Hepatocyte (in vitro differentiated cells): ENCODE measurements around the gene MAST4. TPM values are rescaled to one million over a fixed set of nuclear protein-coding genes. Genes with fewer than 3 reads are reported as not detected.

Experiments used
- DNase-seq: peaks from one replicate; pipeline ENCODE4 v3.0.0-alpha.2; 2016; ENCODE audit warnings: low spot score
- H2AFZ ChIP-seq: fragments of 200-600 bp; sonication (generic); 2 replicates; pipeline ENCODE4 v1.6.0; 2016; ENCODE audit warnings: antibody characterized with exemption, mild to moderate bottlenecking
- H3K27ac ChIP-seq: fragments of 200-600 bp; sonication (generic); 2 replicates; pipeline ENCODE4 v1.5.1; 2016; ENCODE audit warnings: mild to moderate bottlenecking
- H3K27me3 ChIP-seq: fragments of 200-600 bp; sonication (generic); 2 replicates; pipeline ENCODE4 v1.6.1; 2016
- H3K36me3 ChIP-seq: fragments of 200-600 bp; sonication (generic); replicated peaks from 2 replicates; pipeline ENCODE4 v1.5.1; 2016; ENCODE audit warnings: low read depth; ENCODE audit not compliant: insufficient read depth
- H3K4me1 ChIP-seq: fragments of 200-600 bp; sonication (generic); 2 replicates; pipeline ENCODE4 v1.5.1; 2016; ENCODE audit warnings: mild to moderate bottlenecking, moderate library complexity; ENCODE audit not compliant: insufficient read depth
- H3K4me2 ChIP-seq: fragments of 200-600 bp; sonication (generic); 2 replicates; pipeline ENCODE4 v1.6.0; 2016
- H3K4me3 ChIP-seq: fragments of 200-600 bp; sonication (generic); 2 replicates; pipeline ENCODE4 v1.5.1; 2016; ENCODE audit warnings: mild to moderate bottlenecking
- H3K79me2 ChIP-seq: fragments of 200-600 bp; sonication (generic); 2 replicates; pipeline ENCODE4 v1.6.0; 2017; ENCODE audit warnings: mild to moderate bottlenecking
- H3K9me2 ChIP-seq: fragments of 200-600 bp; sonication (generic); replicated peaks from 2 replicates; pipeline ENCODE4 v1.6.0; 2017; ENCODE audit warnings: mild to moderate bottlenecking; ENCODE audit not compliant: insufficient read depth
- H3K9me3 ChIP-seq: fragments of 200-600 bp; sonication (generic); 2 replicates; pipeline ENCODE4 v1.5.1; 2016; ENCODE audit warnings: low read depth, mild to moderate bottlenecking
- H4K20me1 ChIP-seq: fragments of 200-600 bp; sonication (generic); 2 replicates; pipeline ENCODE4 v1.6.0; 2016; ENCODE audit warnings: mild to moderate bottlenecking; ENCODE audit not compliant: insufficient read depth, poor library complexity, severe bottlenecking
- CTCF ChIP-seq: fragments of 200-600 bp; sonication (generic); IDR thresholded peaks from 2 replicates; pipeline ENCODE4 v1.5.1; 2016; ENCODE audit warnings: antibody characterized with exemption, mild to moderate bottlenecking; ENCODE audit not compliant: poor library complexity
- EZH2 ChIP-seq: fragments of 200-600 bp; sonication (generic); IDR thresholded peaks from 2 replicates; pipeline ENCODE4 v1.6.1; 2016; ENCODE audit warnings: antibody characterized with exemption, mild to moderate bottlenecking, borderline replicate concordance
- EZH2phosphoT487 ChIP-seq: fragments of 200-600 bp; sonication (generic); IDR thresholded peaks from one replicate; pipeline ENCODE4 v1.6.1; 2018; ENCODE audit warnings: antibody characterized with exemption, mild to moderate bottlenecking, low read depth, moderate library complexity; ENCODE audit not compliant: unreplicated experiment, severe bottlenecking
- WGBS: methylation state at CpG from one replicate; pipeline ENCODE4 v1.1.6; 2016; ENCODE audit warnings: low lambda C conversion rate; ENCODE audit errors: missing lambda C conversion rate; 5-methylcytosine and 5-hydroxymethylcytosine counted together
- polyA plus RNA-seq: library from polyadenylated mRNA; unstranded; fragments of >200 nt; fragmentation: Nextera tagmentation; extraction: Ambion mirVana; gene quantifications from 2 replicates; pipeline ENCODE4 v1.2.1, GENCODE V29; 2016
- total RNA-seq: library from RNA; depleted of rRNA; stranded (reverse); fragments of >200 nt; gene quantifications from 2 replicates; pipeline ENCODE4 v1.2.3, GENCODE V29; 2014

Gene MAST4
- total and polyA plus RNA-seq, 2 experiments from 2014 or later, result 11.7 to 13.2 TPM

- Histone ChIP-seq H3K27ac (no peak overlapping the region), H3K79me2 (no peaks in the 10 kb centered on the region), H3K27me3 (no peaks in the 10 kb centered on the region), H3K4me1 (peaks cover 5% of the 10 kb centered on the region), H4K20me1 (no peaks in the 10 kb centered on the region), H2AFZ (no peak overlapping the region), H3K9me2 (no peaks in the 10 kb centered on the region), H3K36me3 (no peaks in the 10 kb centered on the region), H3K4me3 (no peak overlapping the region), H3K4me2 (no peak overlapping the region), H3K9me3 (no peaks in the 10 kb centered on the region)
- 97% methylated on average over 44 of the region's 44 CpGs for WGBS
- TF ChIP-seq EZH2phosphoT487 (no peak), EZH2 (no peak), CTCF (no peak)
- no peak for DNase-seq
Observed at GRCh38 chr5:67163231-67163756, 567.1 kb downstream of the MAST4 start.

GRCh38 chr5:67163863-67164595, 567.8 kb downstream of the MAST4 start:
- Histone ChIP-seq H4K20me1 (no peaks in the 10 kb centered on the region), H3K4me3 (no peak overlapping the region), H3K4me1 (peaks cover 5% of the 10 kb centered on the region), H3K79me2 (no peaks in the 10 kb centered on the region), H2AFZ (no peak overlapping the region), H3K27me3 (no peaks in the 10 kb centered on the region), H3K27ac (no peak overlapping the region), H3K9me3 (no peaks in the 10 kb centered on the region), H3K36me3 (no peaks in the 10 kb centered on the region), H3K9me2 (no peaks in the 10 kb centered on the region), H3K4me2 (no peak overlapping the region)
- WGBS, result 95% methylated on average over 33 of the region's 33 CpGs
- TF ChIP-seq EZH2phosphoT487, result no peak
- TF ChIP-seq CTCF, result no peak
- TF ChIP-seq EZH2, result no peak
- no peak for DNase-seq

GRCh38 chr5:67164856-67165525, 568.8 kb downstream of the MAST4 start:
- no peaks in the 10 kb centered on the region for H4K20me1 ChIP-seq
- H3K9me2 ChIP-seq, result no peaks in the 10 kb centered on the region
- no peaks in the 10 kb centered on the region for H3K27me3 ChIP-seq
- H3K4me2 ChIP-seq, result no peak overlapping the region
- H3K4me1 ChIP-seq, result peaks cover 5% of the 10 kb centered on the region
- H3K4me3 ChIP-seq, result no peak overlapping the region
- no peak overlapping the region for H3K27ac ChIP-seq
- H2AFZ ChIP-seq, result no peak overlapping the region
- TF ChIP-seq EZH2phosphoT487, result no peak
- no peak for TF ChIP-seq CTCF
- no peak for TF ChIP-seq EZH2
- 98% methylated on average over 17 of the region's 17 CpGs for WGBS
- no peaks in the 10 kb centered on the region for H3K79me2 ChIP-seq
- DNase-seq, result no peak
- no peaks in the 10 kb centered on the region for H3K9me3 ChIP-seq
- no peaks in the 10 kb centered on the region for H3K36me3 ChIP-seq
